Measurements from ENCODE around the gene RPL18. TPM values are rescaled to one million over a fixed set of nuclear protein-coding genes. Genes with fewer than 3 reads are reported as not detected.

The RPL18 gene
- total and polyA plus RNA-seq, 9 of the 15 experiments (the other 6 are each of a cell fraction or from before 2014, with no cell fraction given) = 312 to 2,635 (median 1,653) TPM

DNA sequence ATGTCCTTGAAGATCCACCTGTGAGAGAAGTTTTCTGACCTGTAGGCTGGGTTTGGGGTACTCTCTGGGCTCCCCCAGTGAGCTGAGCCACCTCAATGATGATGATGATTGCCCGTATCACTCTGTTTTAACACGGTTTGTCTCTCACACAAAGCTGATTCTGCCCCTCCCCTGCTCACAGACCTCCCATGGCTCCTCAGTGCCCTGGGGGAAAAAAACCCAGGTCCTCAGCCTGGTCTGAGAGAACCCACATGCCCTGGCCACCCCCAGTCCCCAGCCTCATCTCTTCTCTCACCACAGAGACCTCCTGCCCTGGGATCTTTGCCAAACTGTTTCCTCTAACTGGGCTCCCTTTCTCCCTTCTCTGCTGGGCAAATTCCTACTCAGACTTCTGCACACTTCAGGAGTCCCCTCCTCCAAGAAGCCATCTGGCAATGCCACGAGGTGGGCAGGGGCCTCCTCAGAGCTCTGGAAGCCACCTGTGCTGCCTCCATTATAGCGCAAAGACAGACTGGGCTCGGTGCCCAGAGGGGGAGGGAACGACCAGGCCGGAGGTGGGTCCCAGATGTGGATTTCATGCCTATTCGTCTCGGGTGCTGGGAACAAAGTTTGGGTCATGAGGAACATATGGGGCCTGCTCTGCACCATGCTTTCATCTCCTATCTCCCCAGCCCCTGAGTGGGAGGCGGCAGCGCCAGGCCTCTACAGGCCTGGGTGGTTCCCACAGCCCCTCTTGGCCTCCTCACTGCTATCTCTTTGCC lies 35.5 kb upstream of the RPL18 start (continued):
- no peak for TF ChIP-seq SIRT6 (IDR thresholded peaks at IDR 0.05; ENCODE audit: low read depth, low read length)
- TF ChIP-seq, protein P1, sequence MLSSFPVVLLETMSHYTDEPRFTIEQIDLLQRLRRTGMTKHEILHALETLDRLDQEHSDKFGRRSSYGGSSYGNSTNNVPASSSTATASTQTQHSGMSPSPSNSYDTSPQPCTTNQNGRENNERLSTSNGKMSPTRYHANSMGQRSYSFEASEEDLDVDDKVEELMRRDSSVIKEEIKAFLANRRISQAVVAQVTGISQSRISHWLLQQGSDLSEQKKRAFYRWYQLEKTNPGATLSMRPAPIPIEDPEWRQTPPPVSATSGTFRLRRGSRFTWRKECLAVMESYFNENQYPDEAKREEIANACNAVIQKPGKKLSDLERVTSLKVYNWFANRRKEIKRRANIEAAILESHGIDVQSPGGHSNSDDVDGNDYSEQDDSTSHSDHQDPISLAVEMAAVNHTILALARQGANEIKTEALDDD (IDR thresholded peaks at IDR 0.05) = no peak
- TF ChIP-seq FOSL1 (tag; conservative IDR thresholded peaks at IDR 0.05) = no peak
- TF ChIP-seq ETV6 (IDR thresholded peaks at IDR 0.05; ENCODE audit: borderline replicate concordance in 1 of 2, low read depth in 2 of 2, low read length in 1 of 2) = no peak
- no peak for TF ChIP-seq ETV6 (CRISPR knock-in tag; IDR thresholded peaks at IDR 0.05; ENCODE audit: borderline replicate concordance)
- TF ChIP-seq PHTF2 (CRISPR knock-in tag; IDR thresholded peaks at IDR 0.05) = no peak
- TF ChIP-seq ZNF699 (CRISPR knock-in tag; IDR thresholded peaks at IDR 0.05; ENCODE audit: insufficient replicate concordance) = no peak
- TF ChIP-seq RBM25 (IDR thresholded peaks at IDR 0.05; ENCODE audit: low read depth, low read length, severe bottlenecking) = peak; percentile 30
- no peak for TF ChIP-seq HMGN3 (IDR thresholded peaks at IDR 0.05; ENCODE audit: borderline replicate concordance, extremely low read depth, insufficient read length, low read depth, low read length)
- TF ChIP-seq, protein P2, sequence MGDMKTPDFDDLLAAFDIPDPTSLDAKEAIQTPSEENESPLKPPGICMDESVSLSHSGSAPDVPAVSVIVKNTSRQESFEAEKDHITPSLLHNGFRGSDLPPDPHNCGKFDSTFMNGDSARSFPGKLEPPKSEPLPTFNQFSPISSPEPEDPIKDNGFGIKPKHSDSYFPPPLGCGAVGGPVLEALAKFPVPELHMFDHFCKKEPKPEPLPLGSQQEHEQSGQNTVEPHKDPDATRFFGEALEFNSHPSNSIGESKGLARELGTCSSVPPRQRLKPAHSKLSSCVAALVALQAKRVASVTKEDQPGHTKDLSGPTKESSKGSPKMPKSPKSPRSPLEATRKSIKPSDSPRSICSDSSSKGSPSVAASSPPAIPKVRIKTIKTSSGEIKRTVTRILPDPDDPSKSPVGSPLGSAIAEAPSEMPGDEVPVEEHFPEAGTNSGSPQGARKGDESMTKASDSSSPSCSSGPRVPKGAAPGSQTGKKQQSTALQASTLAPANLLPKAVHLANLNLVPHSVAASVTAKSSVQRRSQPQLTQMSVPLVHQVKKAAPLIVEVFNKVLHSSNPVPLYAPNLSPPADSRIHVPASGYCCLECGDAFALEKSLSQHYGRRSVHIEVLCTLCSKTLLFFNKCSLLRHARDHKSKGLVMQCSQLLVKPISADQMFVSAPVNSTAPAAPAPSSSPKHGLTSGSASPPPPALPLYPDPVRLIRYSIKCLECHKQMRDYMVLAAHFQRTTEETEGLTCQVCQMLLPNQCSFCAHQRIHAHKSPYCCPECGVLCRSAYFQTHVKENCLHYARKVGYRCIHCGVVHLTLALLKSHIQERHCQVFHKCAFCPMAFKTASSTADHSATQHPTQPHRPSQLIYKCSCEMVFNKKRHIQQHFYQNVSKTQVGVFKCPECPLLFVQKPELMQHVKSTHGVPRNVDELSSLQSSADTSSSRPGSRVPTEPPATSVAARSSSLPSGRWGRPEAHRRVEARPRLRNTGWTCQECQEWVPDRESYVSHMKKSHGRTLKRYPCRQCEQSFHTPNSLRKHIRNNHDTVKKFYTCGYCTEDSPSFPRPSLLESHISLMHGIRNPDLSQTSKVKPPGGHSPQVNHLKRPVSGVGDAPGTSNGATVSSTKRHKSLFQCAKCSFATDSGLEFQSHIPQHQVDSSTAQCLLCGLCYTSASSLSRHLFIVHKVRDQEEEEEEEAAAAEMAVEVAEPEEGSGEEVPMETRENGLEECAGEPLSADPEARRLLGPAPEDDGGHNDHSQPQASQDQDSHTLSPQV (IDR thresholded peaks at IDR 0.05) = peak; percentile 68; the same call in 1 of the 2 replicates
- TF ChIP-seq, protein P3, sequence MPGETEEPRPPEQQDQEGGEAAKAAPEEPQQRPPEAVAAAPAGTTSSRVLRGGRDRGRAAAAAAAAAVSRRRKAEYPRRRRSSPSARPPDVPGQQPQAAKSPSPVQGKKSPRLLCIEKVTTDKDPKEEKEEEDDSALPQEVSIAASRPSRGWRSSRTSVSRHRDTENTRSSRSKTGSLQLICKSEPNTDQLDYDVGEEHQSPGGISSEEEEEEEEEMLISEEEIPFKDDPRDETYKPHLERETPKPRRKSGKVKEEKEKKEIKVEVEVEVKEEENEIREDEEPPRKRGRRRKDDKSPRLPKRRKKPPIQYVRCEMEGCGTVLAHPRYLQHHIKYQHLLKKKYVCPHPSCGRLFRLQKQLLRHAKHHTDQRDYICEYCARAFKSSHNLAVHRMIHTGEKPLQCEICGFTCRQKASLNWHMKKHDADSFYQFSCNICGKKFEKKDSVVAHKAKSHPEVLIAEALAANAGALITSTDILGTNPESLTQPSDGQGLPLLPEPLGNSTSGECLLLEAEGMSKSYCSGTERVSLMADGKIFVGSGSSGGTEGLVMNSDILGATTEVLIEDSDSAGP (CRISPR knock-in tag; IDR thresholded peaks at IDR 0.05) = no peak
- TF ChIP-seq, protein P4, sequence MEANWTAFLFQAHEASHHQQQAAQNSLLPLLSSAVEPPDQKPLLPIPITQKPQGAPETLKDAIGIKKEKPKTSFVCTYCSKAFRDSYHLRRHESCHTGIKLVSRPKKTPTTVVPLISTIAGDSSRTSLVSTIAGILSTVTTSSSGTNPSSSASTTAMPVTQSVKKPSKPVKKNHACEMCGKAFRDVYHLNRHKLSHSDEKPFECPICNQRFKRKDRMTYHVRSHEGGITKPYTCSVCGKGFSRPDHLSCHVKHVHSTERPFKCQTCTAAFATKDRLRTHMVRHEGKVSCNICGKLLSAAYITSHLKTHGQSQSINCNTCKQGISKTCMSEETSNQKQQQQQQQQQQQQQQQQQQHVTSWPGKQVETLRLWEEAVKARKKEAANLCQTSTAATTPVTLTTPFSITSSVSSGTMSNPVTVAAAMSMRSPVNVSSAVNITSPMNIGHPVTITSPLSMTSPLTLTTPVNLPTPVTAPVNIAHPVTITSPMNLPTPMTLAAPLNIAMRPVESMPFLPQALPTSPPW (CRISPR knock-in tag; IDR thresholded peaks at IDR 0.05) = peak; percentile 29; the same call in 1 of the 2 replicates
- TF ChIP-seq KAT7 (CRISPR knock-in tag; IDR thresholded peaks at IDR 0.05; ENCODE audit: borderline replicate concordance) = no peak
- no peak for TF ChIP-seq RB1 (IDR thresholded peaks at IDR 0.05; ENCODE audit: low read depth)
- TF ChIP-seq ELF1 (tag; IDR thresholded peaks at IDR 0.05) = no peak
- TF ChIP-seq ZNF184 (CRISPR knock-in tag; IDR thresholded peaks at IDR 0.05) = no peak
- TF ChIP-seq NFIC (IDR thresholded peaks at IDR 0.05) = peak; percentile 83
- TF ChIP-seq SMARCE1 (IDR thresholded peaks at IDR 0.05) = no peak
- TF ChIP-seq KDM2B (CRISPR knock-in tag; IDR thresholded peaks at IDR 0.05) = no peak
- no peak for TF ChIP-seq RUNX1 (IDR thresholded peaks at IDR 0.05; ENCODE audit: low read depth)

All from K562 (cell line).